HepG2 (cell line): ENCODE measurements around the gene CBR4.

Experiments used
- CEBPB ChIP-seq: IDR thresholded peaks from 2 replicates; pipeline ENCODE4 v1.6.1; 2011; ENCODE audit warnings: low read depth, low read length, improper control_type of control experiment, borderline replicate concordance
- FOXP1 ChIP-seq, 2 experiments: fragments of 450-650 bp in 1 of 2; IDR thresholded peaks; 2 replicates each; pipeline ENCODE4 v1.6.1; 2017 to 2018; ENCODE audit warnings: antibody characterized with exemption in 1 of 2
- MIXL1 ChIP-seq: IDR thresholded peaks from 2 replicates; pipeline ENCODE4 v1.6.1; 2016
- NCOA5 ChIP-seq: sonication (generic); formaldehyde crosslinking; IDR thresholded peaks from 2 replicates; pipeline ENCODE4 v1.4.0; 2020; ENCODE audit warnings: missing genetic modification reagents
- ZNF335 ChIP-seq: sonication (generic); formaldehyde crosslinking; IDR thresholded peaks from 2 replicates; pipeline ENCODE4 v1.4.0; 2020; ENCODE audit warnings: missing genetic modification reagents
- ZNF761 ChIP-seq: sonication (generic); formaldehyde crosslinking; conservative IDR thresholded peaks from 2 replicates; pipeline ENCODE4 v1.4.0; 2020; ENCODE audit warnings: mild to moderate bottlenecking, missing genetic modification reagents
- TF ChIP-seq, protein P1 (sequence below): sonication (generic); formaldehyde crosslinking; IDR thresholded peaks from 2 replicates; pipeline ENCODE4 v1.5.0; 2020; ENCODE audit warnings: mild to moderate bottlenecking, missing genetic modification reagents, moderate library complexity

DNA sequence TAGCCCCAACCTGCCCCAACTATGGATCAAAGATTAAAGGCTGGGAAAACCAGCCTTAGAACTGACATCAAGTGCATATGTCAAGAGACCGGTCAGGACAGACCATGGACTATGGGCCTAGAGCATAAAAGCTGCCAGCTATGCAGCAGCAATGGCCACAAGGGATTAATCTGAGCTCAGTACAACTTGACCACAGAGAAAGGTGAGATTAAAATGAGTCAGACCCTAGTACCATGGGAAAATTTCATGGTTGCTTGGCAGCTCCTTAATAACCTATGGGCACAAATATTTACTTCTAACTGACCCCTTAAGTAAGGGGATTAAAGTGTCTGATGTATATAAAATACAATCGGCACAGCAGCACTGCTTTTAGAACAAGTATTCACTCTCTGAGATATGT, 54.4 kb downstream of the CBR4 start:
- TF ChIP-seq NCOA5 (no peak), FOXP1 (IDR thresholded peaks at IDR 0.05) (no peak), FOXP1 (CRISPR knock-in tag; IDR thresholded peaks at IDR 0.05) (no peak), ZNF335 (CRISPR knock-in tag) (no peak), MIXL1 (CRISPR knock-in tag) (no peak), ZNF761 (CRISPR knock-in tag) (no peak), CEBPB (no peak)
- TF ChIP-seq, protein P1, sequence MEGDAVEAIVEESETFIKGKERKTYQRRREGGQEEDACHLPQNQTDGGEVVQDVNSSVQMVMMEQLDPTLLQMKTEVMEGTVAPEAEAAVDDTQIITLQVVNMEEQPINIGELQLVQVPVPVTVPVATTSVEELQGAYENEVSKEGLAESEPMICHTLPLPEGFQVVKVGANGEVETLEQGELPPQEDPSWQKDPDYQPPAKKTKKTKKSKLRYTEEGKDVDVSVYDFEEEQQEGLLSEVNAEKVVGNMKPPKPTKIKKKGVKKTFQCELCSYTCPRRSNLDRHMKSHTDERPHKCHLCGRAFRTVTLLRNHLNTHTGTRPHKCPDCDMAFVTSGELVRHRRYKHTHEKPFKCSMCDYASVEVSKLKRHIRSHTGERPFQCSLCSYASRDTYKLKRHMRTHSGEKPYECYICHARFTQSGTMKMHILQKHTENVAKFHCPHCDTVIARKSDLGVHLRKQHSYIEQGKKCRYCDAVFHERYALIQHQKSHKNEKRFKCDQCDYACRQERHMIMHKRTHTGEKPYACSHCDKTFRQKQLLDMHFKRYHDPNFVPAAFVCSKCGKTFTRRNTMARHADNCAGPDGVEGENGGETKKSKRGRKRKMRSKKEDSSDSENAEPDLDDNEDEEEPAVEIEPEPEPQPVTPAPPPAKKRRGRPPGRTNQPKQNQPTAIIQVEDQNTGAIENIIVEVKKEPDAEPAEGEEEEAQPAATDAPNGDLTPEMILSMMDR (CRISPR knock-in tag): no peak
